ENCODE data around the gene INPP5J.

DNA sequence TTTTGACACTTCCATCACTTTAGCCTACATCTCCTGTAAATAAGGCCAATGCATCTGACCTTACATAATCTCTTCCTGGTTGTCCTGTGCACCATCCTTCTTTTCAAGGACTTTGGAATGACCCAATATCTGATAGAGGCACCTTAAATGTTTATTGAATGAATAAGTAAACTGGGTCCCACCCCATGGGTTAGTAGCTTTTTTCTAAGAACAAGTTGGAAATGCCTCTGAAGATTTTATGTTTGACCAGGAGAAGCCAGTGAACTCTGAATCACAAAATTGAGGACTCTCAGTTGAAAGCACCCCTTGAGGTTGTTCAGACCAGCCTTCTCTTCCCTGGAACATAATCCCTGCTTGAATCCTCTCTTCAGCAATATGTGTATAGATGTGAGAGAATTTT, 38.6 kb downstream of the INPP5J start:
- TF ChIP-seq CTCF (IDR thresholded peaks at IDR 0.05; ENCODE audit: poor library complexity): no peak
- no peak for TF ChIP-seq EZH2phosphoT487 (IDR thresholded peaks at IDR 0.05; ENCODE audit: low read depth, severe bottlenecking, unreplicated experiment)

Data from hepatocyte (in vitro differentiated cells).